GM19193 (cell line): Measurements from ENCODE around the gene CHAMP1.

Experiments used
- POLR2A ChIP-seq: IDR thresholded peaks from 4 replicates; pipeline ENCODE4 v1.6.1; 2011; ENCODE audit not compliant: insufficient read depth, insufficient read length; ENCODE audit errors: extremely low read depth

CHAMP1 gene

DNA sequence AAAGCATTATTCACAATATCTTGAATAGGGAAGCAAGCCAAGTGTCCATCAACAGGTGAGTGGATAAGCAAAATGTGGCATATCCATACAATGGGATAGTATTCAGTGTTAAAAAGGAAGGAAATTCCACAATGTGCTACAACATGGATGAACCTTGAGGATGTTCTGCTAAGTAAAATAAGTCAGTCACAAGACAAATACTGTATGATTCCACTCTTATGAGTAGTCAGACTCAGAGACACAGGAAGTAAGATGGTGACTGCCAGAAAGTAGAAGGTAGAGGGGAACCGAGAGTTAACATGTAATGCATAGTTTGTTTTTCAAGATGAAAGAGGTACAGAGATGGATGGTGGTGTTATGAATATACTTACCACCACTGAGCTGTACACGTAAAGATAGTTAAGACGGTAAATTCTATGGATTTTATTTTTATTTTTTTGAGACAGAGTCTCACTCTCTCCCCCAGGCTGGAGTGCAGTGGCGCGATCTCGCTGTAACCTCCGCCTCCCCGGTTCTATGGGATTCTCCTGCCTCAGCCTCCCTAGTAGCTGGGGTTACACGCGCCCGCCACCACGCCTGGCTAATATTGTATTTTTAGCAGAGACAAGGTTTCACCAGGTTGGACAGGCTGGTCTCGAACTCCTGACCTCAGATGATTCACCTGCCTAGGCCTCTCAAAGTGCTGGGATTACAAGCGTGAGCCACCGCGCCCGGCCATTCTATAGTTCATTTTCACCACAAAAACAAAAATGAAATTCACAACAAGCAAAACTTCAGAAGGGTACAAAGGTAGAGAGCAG is 1.0 kb upstream of the CHAMP1 start:
- peak; percentile 29 for TF ChIP-seq POLR2A

GRCh38 chr13:114315074-114315785 is 927 bp downstream of the CHAMP1 start:
- no peak for TF ChIP-seq POLR2A

- no peak for TF ChIP-seq POLR2A
Observed at GRCh38 chr13:114318624-114319023, 4.3 kb downstream of the CHAMP1 start.

GRCh38 chr13:114319441-114319913 is 5.2 kb downstream of the CHAMP1 start:
- TF ChIP-seq POLR2A: no peak

DNA sequence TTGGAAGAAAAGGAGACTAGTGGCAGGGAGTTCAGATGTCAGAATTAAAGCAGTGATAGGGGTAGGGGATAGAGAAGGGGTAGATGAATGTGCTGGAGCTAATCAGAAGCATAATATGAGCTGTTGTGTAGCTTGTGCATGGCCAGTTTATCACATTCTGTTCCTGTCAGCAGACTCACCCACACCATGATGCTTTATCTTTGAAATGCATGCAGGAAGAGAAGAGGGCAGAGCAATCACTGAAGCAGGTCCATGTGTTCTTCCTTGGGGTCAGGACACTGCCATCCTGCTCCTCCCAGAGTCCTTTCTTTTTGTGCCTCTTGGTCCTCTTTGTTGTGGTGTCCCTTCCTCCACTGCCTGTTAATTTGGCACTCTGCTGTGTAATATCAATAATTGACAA is 5.8 kb downstream of the CHAMP1 start:
- no peak for TF ChIP-seq POLR2A

DNA sequence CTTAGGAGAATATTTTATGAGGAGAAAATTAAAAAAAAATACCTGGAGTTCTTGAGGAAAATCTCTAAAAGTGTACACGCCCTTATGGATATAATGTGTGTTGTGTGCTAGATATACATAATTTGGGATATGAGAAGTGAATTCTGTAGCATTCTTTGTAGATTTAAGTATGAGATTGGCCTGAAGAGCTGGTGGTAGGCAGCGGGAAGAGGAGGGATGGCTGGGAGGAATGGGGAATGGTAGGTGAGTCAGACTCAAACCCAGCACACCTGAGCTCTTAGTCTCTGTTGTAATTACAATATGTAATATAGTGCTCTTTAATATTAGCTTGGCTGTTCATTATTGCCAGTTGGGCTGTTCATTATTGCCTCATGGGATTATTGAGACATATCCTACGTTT is 7.0 kb downstream of the CHAMP1 start:
- no peak for TF ChIP-seq POLR2A

GRCh38 chr13:114323349-114323748 is 9.0 kb downstream of the CHAMP1 start:
- TF ChIP-seq POLR2A: no peak

GRCh38 chr13:114324334-114324733 is 10.0 kb downstream of the CHAMP1 start:
- no peak for TF ChIP-seq POLR2A

- no peak for TF ChIP-seq POLR2A
Observed at GRCh38 chr13:114325729-114326128, 11.4 kb downstream of the CHAMP1 start.

GRCh38 chr13:114328034-114328433 is 13.7 kb downstream of the CHAMP1 start:
- TF ChIP-seq POLR2A: no peak

DNA sequence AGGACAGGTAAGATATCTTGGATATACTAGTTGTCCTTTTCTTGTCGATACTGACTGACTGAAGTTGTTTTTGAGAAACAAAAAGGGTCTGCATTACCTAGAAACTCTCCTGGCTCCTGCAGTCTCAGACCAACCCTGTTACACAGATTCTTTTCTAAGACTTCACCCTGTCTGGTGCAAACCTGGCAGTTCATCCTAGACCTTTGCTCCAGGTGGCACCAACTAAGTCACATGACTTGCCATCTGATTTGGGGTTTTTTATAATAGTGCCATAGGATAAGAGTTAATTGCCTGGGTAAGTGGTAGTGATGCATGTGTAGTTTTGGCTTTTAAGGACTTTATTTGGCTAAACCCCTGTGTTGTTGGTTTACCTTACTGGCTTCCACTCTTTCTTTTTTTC is 14.3 kb downstream of the CHAMP1 start:
- no peak for TF ChIP-seq POLR2A

DNA sequence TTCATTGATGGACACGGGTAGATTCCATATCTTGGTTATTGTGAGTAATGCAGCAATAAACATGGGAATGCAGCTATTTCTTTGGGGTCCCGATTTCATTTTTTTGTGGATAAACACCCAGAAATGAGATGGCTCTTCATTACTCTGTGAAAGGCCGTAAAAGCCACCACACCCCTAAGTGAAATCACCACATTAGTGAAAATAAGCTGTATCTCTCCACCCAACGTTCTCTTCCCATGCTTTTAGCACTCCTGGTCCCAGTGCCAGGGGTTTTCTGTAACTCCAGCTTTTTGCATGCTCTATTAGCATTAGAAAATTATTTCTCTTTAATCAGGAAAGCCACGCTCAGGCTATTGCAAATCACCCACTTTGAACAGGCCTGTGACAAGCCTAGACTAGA is 15.8 kb downstream of the CHAMP1 start:
- no peak for TF ChIP-seq POLR2A

DNA sequence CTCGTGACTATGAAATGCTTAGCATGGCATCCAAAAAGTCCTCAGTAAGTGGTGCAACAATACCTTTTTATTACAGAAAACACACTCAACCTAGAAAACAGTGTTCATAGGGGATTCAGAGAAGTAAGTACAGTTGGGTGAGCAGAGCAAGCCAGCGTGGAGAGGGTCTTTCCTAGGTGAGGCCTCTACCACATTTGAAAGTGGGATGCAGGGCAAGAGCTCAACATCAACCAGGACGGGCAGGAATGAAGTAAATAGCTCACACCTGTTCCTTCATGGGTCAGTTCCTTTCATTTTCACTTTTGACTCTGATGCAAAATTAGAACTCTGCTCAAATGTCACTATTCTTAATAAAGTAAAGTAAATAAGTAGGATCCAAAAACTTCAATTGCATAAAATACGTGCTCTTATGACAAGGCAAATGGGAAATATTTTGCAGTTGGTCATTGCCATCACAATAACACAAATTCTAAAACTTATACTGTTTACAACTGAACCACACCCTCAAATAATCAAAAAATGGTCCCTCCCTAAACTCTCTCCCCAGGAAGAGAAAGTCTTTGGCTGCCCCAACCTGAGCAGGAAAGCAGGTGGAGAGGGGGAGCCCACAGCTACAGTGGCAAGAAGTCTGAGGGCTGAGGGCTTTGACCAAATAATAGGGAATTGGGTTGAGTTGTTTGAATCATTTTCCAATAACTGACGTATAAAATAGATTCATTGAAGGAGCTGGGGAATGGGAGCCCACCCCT is 20.2 kb downstream of the CHAMP1 start:
- no peak for TF ChIP-seq POLR2A

DNA sequence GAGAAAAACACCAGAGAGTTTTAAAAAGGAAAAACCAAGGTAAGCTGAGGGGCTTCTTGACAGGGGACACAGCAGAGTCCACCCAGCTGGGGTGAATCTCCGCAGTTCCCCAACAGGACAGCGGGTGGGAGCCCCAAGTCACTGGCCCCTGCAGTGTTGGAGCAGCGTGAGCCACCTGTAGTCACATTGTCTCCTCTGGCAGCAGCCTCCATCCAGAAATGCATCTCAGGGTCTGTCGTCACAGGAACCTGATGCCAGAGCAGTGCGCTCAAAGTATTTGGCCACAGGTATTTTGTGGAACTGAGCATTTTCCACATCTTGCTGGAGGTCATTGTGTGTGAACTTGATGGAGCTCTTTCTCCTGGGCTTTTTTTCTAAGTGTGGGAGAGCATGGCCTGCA is 24.7 kb downstream of the CHAMP1 start:
- no peak for TF ChIP-seq POLR2A

GRCh38 chr13:114339857-114340534 is 25.7 kb downstream of the CHAMP1 start:
- TF ChIP-seq POLR2A: no peak

GRCh38 chr13:114341003-114341777 is 26.9 kb downstream of the CHAMP1 start:
- no peak for TF ChIP-seq POLR2A
